DMS 273 (cell line): ENCODE results near the gene ZNF341.
"Not testable (repeated sequence)": the region's sequence is repeated elsewhere in the genome, so short reads cannot be mapped to it uniquely, and the experiment has no call there.

ENCODE experiments used
- DNase-seq: peaks from one replicate; lab custom pipeline; 2025; ENCODE audit not compliant: unreplicated experiment; lab: John Stamatoyannopoulos, UW

The ZNF341 gene

GRCh38 chr20:33792598-33792989 is 60.8 kb downstream of the ZNF341 start:
- DNase-seq: not testable (repeated sequence)

GRCh38 chr20:33793011-33793931 is 61.5 kb downstream of the ZNF341 start:
- no peak for DNase-seq

GRCh38 chr20:33796263-33796906 is 64.6 kb downstream of the ZNF341 start:
- DNase-seq: no peak

- DNase-seq: no peak
Measured at GRCh38 chr20:33796907-33797544, 65.2 kb downstream of the ZNF341 start.

GRCh38 chr20:33798444-33798843 is 66.6 kb downstream of the ZNF341 start:
- DNase-seq: no peak

- no peak for DNase-seq
Measured at GRCh38 chr20:33803921-33804337, 72.1 kb downstream of the ZNF341 start.

GRCh38 chr20:33808388-33808787 is 76.6 kb downstream of the ZNF341 start:
- DNase-seq: no peak

GRCh38 chr20:33810259-33810658 is 78.5 kb downstream of the ZNF341 start:
- DNase-seq: no peak

GRCh38 chr20:33810885-33811775 is 79.3 kb downstream of the ZNF341 start, which contains the start of gene CHMP4B:
Gene CHMP4B (plus strand): TSS chr20:33811348. CDS start chr20:33811469, 121 bp downstream.
- peak; percentile 99 for DNase-seq

- DNase-seq: peak; percentile 44
Measured at GRCh38 chr20:33811776-33812151, 80.0 kb downstream of the ZNF341 start.

GRCh38 chr20:33812152-33812849 is 80.5 kb downstream of the ZNF341 start:
- DNase-seq: peak; percentile 28

GRCh38 chr20:33812908-33813462 is 81.2 kb downstream of the ZNF341 start:
- peak; percentile 32 for DNase-seq

GRCh38 chr20:33814238-33814712 is 82.5 kb downstream of the ZNF341 start:
- no peak for DNase-seq

- no peak for DNase-seq
Measured at GRCh38 chr20:33815671-33816070, 83.9 kb downstream of the ZNF341 start.

- DNase-seq: no peak
Measured at GRCh38 chr20:33816191-33816590, 84.4 kb downstream of the ZNF341 start.

GRCh38 chr20:33817411-33817810 is 85.6 kb downstream of the ZNF341 start:
- DNase-seq: no peak

GRCh38 chr20:33819456-33819855 is 87.7 kb downstream of the ZNF341 start:
- DNase-seq: no peak

- no peak for DNase-seq
Measured at GRCh38 chr20:33820362-33820761, 88.6 kb downstream of the ZNF341 start.

GRCh38 chr20:33821270-33821836 is 89.6 kb downstream of the ZNF341 start:
- no peak for DNase-seq
